Measurements from ENCODE around the gene ZBTB25. TPM values are rescaled to one million over a fixed set of nuclear protein-coding genes. Genes with fewer than 3 reads are reported as not detected.

ZBTB25 gene
- total RNA-seq, 2 donors from 2014 or later: 7.9 to 10.6 TPM

GRCh38 chr14:64450255-64450654, 53.4 kb downstream of the ZBTB25 start:
- H3K36me3 ChIP-seq (replicated peaks in 1 of 2; ENCODE audit: insufficient read depth in 1 of 2, low read depth in 2 of 2): peaks cover 0 to 21% of the 10 kb centered on the region in 2 donors
- no peak for TF ChIP-seq POLR2A (IDR thresholded peaks at IDR 0.05)

GRCh38 chr14:64447876-64448670, 55.6 kb downstream of the ZBTB25 start:
- DNase-seq (no peak), ATAC-seq (no peak)
- TF ChIP-seq CTCF (IDR thresholded peaks at IDR 0.05) (no peak), POLR2A (IDR thresholded peaks at IDR 0.05) (no peak)
- no peaks in the 10 kb centered on the region for H3K9me3 ChIP-seq
- intact Hi-C loops (cut with DNase I): no loop called here
- no peak overlapping the region for H3K4me3 ChIP-seq
- WGBS, 2 donors: 91 to 98% methylated on average over 5 of the region's 5 CpGs
- H3K27ac ChIP-seq: no peak overlapping the region
- H3K27me3 ChIP-seq: no peaks in the 10 kb centered on the region
- peaks cover 0 to 14% of the 10 kb centered on the region in 2 donors for H3K36me3 ChIP-seq (replicated peaks in 1 of 2; ENCODE audit: insufficient read depth in 1 of 2, low read depth in 2 of 2)
- no peaks in the 10 kb centered on the region for H3K4me1 ChIP-seq

More at GRCh38 chr14:64450255-64450654, 53.4 kb downstream of the ZBTB25 start:
- Histone ChIP-seq H3K27ac (no peak overlapping the region), H3K4me1 (no peaks in the 10 kb centered on the region), H3K9me3 (no peaks in the 10 kb centered on the region), H3K4me3 (no peak overlapping the region), H3K27me3 (no peaks in the 10 kb centered on the region)
- WGBS, 2 donors: 89 to 96% methylated on average over 2 of the region's 2 CpGs
- intact Hi-C loops (cut with DNase I): no loop called here
- no peak for ATAC-seq
- no peak for DNase-seq

- no peak for DNase-seq
- Histone ChIP-seq H3K9me3 (no peaks in the 10 kb centered on the region), H3K27ac (no peak overlapping the region), H3K27me3 (no peaks in the 10 kb centered on the region), H3K36me3 (replicated peaks in 1 of 2; ENCODE audit: insufficient read depth in 1 of 2, low read depth in 2 of 2) (peaks cover 0 to 22% of the 10 kb centered on the region in 2 donors), H3K4me1 (no peaks in the 10 kb centered on the region), H3K4me3 (no peak overlapping the region)
- intact Hi-C loops (cut with DNase I): no loop called here
- TF ChIP-seq POLR2A (IDR thresholded peaks at IDR 0.05) (no peak), CTCF (IDR thresholded peaks at IDR 0.05) (no peak)
- 88 to 90% methylated on average over 7 of the region's 7 CpGs for WGBS, 2 donors
- ATAC-seq: no peak
Observed at GRCh38 chr14:64444984-64445845, 58.4 kb downstream of the ZBTB25 start.

- TF ChIP-seq CTCF (IDR thresholded peaks at IDR 0.05): no peak
- no peak for TF ChIP-seq POLR2A (IDR thresholded peaks at IDR 0.05)
Observed at GRCh38 chr14:64444140-64444539, 59.5 kb downstream of the ZBTB25 start.

GRCh38 chr14:64442300-64442988, 61.2 kb downstream of the ZBTB25 start:
- TF ChIP-seq CTCF (IDR thresholded peaks at IDR 0.05) (no peak), POLR2A (IDR thresholded peaks at IDR 0.05) (no peak)
- peaks cover 0 to 23% of the 10 kb centered on the region in 2 donors for H3K36me3 ChIP-seq (replicated peaks in 1 of 2; ENCODE audit: insufficient read depth in 1 of 2, low read depth in 2 of 2)
- no peak overlapping the region for H3K4me3 ChIP-seq
- no peaks in the 10 kb centered on the region for H3K27me3 ChIP-seq
- DNase-seq: no peak
- H3K4me1 ChIP-seq: peaks cover 5% of the 10 kb centered on the region
- H3K9me3 ChIP-seq: no peaks in the 10 kb centered on the region
- WGBS, 2 donors: 83 to 89% methylated on average over 17 of the region's 17 CpGs
- intact Hi-C loops (cut with DNase I): no loop called here
- H3K27ac ChIP-seq: no peak overlapping the region
- ATAC-seq: no peak

More at GRCh38 chr14:64444140-64444539, 59.5 kb downstream of the ZBTB25 start:
- no peak for ATAC-seq
- no peak overlapping the region for H3K27ac ChIP-seq
- no peaks in the 10 kb centered on the region for H3K9me3 ChIP-seq
- peaks cover under 1% of the 10 kb centered on the region for H3K4me1 ChIP-seq
- no peaks in the 10 kb centered on the region for H3K27me3 ChIP-seq
- intact Hi-C loops (cut with DNase I): no loop called here
- WGBS, 2 donors: 85 to 94% methylated on average over 11 of the region's 11 CpGs
- H3K36me3 ChIP-seq (replicated peaks in 1 of 2; ENCODE audit: insufficient read depth in 1 of 2, low read depth in 2 of 2): peaks cover 0 to 19% of the 10 kb centered on the region in 2 donors
- no peak for DNase-seq
- H3K4me3 ChIP-seq: no peak overlapping the region
